ENCODE results near the gene KIRREL3.

- TF ChIP-seq, protein P1, sequence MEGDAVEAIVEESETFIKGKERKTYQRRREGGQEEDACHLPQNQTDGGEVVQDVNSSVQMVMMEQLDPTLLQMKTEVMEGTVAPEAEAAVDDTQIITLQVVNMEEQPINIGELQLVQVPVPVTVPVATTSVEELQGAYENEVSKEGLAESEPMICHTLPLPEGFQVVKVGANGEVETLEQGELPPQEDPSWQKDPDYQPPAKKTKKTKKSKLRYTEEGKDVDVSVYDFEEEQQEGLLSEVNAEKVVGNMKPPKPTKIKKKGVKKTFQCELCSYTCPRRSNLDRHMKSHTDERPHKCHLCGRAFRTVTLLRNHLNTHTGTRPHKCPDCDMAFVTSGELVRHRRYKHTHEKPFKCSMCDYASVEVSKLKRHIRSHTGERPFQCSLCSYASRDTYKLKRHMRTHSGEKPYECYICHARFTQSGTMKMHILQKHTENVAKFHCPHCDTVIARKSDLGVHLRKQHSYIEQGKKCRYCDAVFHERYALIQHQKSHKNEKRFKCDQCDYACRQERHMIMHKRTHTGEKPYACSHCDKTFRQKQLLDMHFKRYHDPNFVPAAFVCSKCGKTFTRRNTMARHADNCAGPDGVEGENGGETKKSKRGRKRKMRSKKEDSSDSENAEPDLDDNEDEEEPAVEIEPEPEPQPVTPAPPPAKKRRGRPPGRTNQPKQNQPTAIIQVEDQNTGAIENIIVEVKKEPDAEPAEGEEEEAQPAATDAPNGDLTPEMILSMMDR (conservative IDR thresholded peaks at IDR 0.05; ENCODE audit: low read depth, low read length): no peak
- TF ChIP-seq EZH2 (IDR thresholded peaks at IDR 0.05; ENCODE audit: low read length, unreplicated experiment): no peak
- TF ChIP-seq EZH2phosphoT487 (IDR thresholded peaks at IDR 0.05; ENCODE audit: borderline replicate concordance, low read length): no peak
These were observed 244.1 kb downstream of the KIRREL3 start for GRCh38 chr11:126756421-126756820.

All from PC-3 (cell line).